Endodermal cell (in vitro differentiated cells): Measurements from ENCODE around the gene TTC23. TPM values are rescaled to one million over a fixed set of nuclear protein-coding genes. Genes with fewer than 3 reads are reported as not detected.

Experiments
- DNase-seq: peaks from one replicate; pipeline ENCODE4 v3.0.0-alpha.2; 2017
- H3K27ac ChIP-seq: 2 replicates; pipeline ENCODE4 v1.5.1; 2013; ENCODE audit warnings: mild to moderate bottlenecking, low read depth, low read length, moderate library complexity
- H3K27me3 ChIP-seq: 2 replicates; pipeline ENCODE4 v1.6.1; 2013; ENCODE audit warnings: mild to moderate bottlenecking, low read length, moderate library complexity; ENCODE audit not compliant: insufficient read depth, control insufficient read depth, poor library complexity, severe bottlenecking
- H3K36me3 ChIP-seq: 2 replicates; pipeline ENCODE4 v1.7.0; 2013; ENCODE audit warnings: mild to moderate bottlenecking, low read length, moderate library complexity; ENCODE audit not compliant: control insufficient read depth, insufficient read depth
- H3K4me1 ChIP-seq: one replicate; pipeline ENCODE4 v1.7.0; 2013; ENCODE audit warnings: low read length; ENCODE audit not compliant: control insufficient read depth, insufficient read depth
- H3K4me3 ChIP-seq: 2 replicates; pipeline ENCODE4 v1.5.1; 2013; ENCODE audit warnings: mild to moderate bottlenecking, low read length, moderate library complexity
- H3K9ac ChIP-seq: 2 replicates; pipeline ENCODE4 v1.6.1; 2013; ENCODE audit warnings: mild to moderate bottlenecking, low read length, moderate library complexity; ENCODE audit not compliant: poor library complexity, severe bottlenecking; ENCODE audit errors: extremely low read depth
- H3K9me3 ChIP-seq: 2 replicates; pipeline ENCODE4 v1.6.1; 2013; ENCODE audit warnings: mild to moderate bottlenecking, low read length, moderate library complexity; ENCODE audit not compliant: control insufficient read depth
- H3K27ac Mint-ChIP-seq: 2 replicates; pipeline ENCODE4 v1.8.0; 2020; ENCODE audit warnings: mixed read lengths
- H3K27me3 Mint-ChIP-seq: 2 replicates; pipeline ENCODE4 v1.8.0; 2021; ENCODE audit warnings: mild to moderate bottlenecking, mixed read lengths; ENCODE audit not compliant: insufficient read depth
- H3K36me3 Mint-ChIP-seq: 2 replicates; pipeline ENCODE4 v1.8.0; 2020; ENCODE audit warnings: low read depth, mixed read lengths
- H3K4me1 Mint-ChIP-seq: 2 replicates; pipeline ENCODE4 v1.8.0; 2020; ENCODE audit warnings: mixed read lengths
- H3K4me3 Mint-ChIP-seq: 2 replicates; pipeline ENCODE4 v1.8.0; 2020; ENCODE audit warnings: mild to moderate bottlenecking, moderate library complexity, mixed read lengths
- H3K9me3 Mint-ChIP-seq: 2 replicates; pipeline ENCODE4 v1.8.0; 2020; ENCODE audit warnings: mild to moderate bottlenecking, mixed read lengths
- WGBS, 2 experiments: methylation state at CpG; one replicate each; pipeline versions ENCODE4 v1.1.5 to v1.1.7; 2013; ENCODE audit warnings: missing lambda C conversion rate in 2 of 2, mixed read lengths in 1 of 2; ENCODE audit not compliant: insufficient coverage in 1 of 2, insufficient read length in 1 of 2; 5-methylcytosine and 5-hydroxymethylcytosine counted together
- total RNA-seq, 2 donors: library from RNA; stranded (reverse); fragmentation: NEBNext Ultra II Directional in 1 of 2; extraction: Animal tissue kit (Norgen Biotek cat#: 25700) in 1 of 2; gene quantifications; 2 replicates in 1 of 2; 3 replicates in 1 of 2; pipeline ENCODE4 v1.2.1, GENCODE V29; 2021
- TF ChIP-seq, protein P1 (sequence below): fragments of 200-600 bp; sonication (generic); conservative IDR thresholded peaks from 2 replicates; pipeline ENCODE4 v1.5.0; 2021; ENCODE audit warnings: antibody characterized with exemption, mild to moderate bottlenecking

Gene TTC23
- total RNA-seq, 2 donors from 2014 or later: 20.7 to 26.3 TPM

DNA sequence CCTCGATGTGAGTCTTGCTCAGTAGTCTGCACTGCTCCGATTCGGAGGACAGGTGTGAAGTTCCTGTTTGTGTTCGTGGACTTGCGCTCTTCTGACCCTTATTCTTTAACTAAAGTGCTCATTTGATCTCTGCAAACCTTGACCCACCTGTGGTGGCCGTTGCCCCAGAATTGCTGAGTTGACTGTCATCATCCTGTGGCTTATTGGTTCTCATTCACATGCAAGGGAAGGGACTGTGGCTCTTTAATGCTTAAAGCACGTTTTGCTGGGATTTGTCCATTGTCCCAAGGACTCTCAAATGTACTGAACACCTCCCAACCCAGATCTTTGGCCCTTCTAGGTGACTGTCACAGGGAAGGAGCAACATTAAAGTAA is 131.1 kb downstream of the TTC23 start:
- H3K36me3 Mint-ChIP-seq: peaks cover 60% of the 10 kb centered on the region
- Histone ChIP-seq H3K36me3 (peaks cover 6% of the 10 kb centered on the region), H3K9me3 (no peaks in the 10 kb centered on the region), H3K27ac (no peak overlapping the region), H3K4me3 (no peak overlapping the region), H3K4me1 (no peaks in the 10 kb centered on the region), H3K27me3 (no peaks in the 10 kb centered on the region), H3K9ac (no peak overlapping the region)
- WGBS, 2 experiments: 91 to 98% methylated on average over 6 to 7 of the region's 7 CpGs
- no peaks in the 10 kb centered on the region for H3K27me3 Mint-ChIP-seq
- peaks cover 4% of the 10 kb centered on the region for H3K4me1 Mint-ChIP-seq
- no peak overlapping the region for H3K4me3 Mint-ChIP-seq
- DNase-seq: no peak
- no peak overlapping the region for H3K27ac Mint-ChIP-seq
- no peaks in the 10 kb centered on the region for H3K9me3 Mint-ChIP-seq
- TF ChIP-seq, protein P1, sequence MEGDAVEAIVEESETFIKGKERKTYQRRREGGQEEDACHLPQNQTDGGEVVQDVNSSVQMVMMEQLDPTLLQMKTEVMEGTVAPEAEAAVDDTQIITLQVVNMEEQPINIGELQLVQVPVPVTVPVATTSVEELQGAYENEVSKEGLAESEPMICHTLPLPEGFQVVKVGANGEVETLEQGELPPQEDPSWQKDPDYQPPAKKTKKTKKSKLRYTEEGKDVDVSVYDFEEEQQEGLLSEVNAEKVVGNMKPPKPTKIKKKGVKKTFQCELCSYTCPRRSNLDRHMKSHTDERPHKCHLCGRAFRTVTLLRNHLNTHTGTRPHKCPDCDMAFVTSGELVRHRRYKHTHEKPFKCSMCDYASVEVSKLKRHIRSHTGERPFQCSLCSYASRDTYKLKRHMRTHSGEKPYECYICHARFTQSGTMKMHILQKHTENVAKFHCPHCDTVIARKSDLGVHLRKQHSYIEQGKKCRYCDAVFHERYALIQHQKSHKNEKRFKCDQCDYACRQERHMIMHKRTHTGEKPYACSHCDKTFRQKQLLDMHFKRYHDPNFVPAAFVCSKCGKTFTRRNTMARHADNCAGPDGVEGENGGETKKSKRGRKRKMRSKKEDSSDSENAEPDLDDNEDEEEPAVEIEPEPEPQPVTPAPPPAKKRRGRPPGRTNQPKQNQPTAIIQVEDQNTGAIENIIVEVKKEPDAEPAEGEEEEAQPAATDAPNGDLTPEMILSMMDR: no peak

DNA sequence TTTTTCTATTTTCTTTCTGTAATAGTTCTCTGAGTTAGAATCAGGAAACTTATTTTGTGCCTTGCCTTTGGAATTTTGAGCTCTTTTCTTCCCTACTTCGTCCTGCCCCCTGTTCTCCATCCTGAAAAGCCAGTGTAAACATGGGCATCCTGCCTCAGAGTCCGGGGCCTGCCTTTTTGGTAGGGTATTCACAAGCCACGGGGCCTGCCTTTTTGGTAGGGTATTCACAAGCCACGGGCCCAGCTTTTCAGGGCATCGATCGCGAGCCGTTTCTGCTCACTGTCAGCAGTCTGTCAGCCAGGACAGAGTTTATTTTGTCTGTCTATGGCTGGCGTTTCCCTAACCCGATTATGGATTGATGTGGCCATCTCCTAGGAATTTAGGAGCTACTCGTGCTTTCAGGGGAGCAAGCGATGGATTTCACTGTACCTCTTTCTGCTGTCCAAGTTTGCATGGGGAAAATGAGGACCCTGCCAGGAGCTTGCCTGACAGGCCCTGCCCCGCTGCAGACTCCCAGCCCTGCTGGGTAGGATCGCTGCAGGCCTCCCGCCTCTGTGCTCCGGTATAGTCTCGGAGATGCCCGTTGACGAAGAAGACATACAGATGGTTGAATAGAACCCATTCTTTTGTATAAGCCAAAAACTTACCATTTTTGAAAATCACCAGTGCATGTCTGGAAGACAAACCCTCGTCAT is 131.7 kb downstream of the TTC23 start:
- no peaks in the 10 kb centered on the region for H3K27me3 Mint-ChIP-seq
- Histone ChIP-seq H3K4me1 (no peaks in the 10 kb centered on the region), H3K4me3 (no peak overlapping the region), H3K9ac (no peak overlapping the region), H3K9me3 (no peaks in the 10 kb centered on the region), H3K27me3 (no peaks in the 10 kb centered on the region), H3K36me3 (peaks cover 6% of the 10 kb centered on the region), H3K27ac (no peak overlapping the region)
- TF ChIP-seq, protein P1: no peak
- no peak overlapping the region for H3K27ac Mint-ChIP-seq
- H3K4me1 Mint-ChIP-seq: no peaks in the 10 kb centered on the region
- no peak for DNase-seq
- no peaks in the 10 kb centered on the region for H3K9me3 Mint-ChIP-seq
- peaks cover 60% of the 10 kb centered on the region for H3K36me3 Mint-ChIP-seq
- WGBS, 2 experiments: 94 to 100% methylated on average over 14 to 20 of the region's 20 CpGs
- H3K4me3 Mint-ChIP-seq: no peak overlapping the region

DNA sequence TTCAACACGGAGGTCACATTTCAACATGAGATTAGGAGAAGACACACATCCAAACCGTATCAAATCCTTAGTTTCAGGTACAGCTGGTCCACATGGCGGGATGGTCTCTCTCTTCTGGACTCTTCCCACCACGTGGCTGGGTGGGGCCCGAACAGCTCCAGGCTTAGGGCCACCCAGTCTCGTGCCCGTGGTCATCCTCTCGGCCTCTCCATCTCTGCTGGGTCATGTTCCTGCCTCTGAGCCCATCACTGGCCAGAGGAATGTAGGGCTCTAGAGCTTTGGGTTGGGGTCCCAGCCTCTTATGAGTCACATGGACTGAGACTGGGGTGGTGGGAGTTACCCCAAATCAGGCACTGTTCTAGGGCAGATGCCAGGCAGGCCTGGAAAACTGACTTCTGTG is 132.3 kb downstream of the TTC23 start:
- Mint-ChIP-seq H3K27ac (no peak overlapping the region), H3K4me3 (no peak overlapping the region), H3K36me3 (peaks cover 60% of the 10 kb centered on the region), H3K27me3 (no peaks in the 10 kb centered on the region), H3K4me1 (no peaks in the 10 kb centered on the region), H3K9me3 (no peaks in the 10 kb centered on the region)
- Histone ChIP-seq H3K4me3 (no peak overlapping the region), H3K36me3 (peaks cover 6% of the 10 kb centered on the region), H3K27ac (no peak overlapping the region), H3K27me3 (no peaks in the 10 kb centered on the region), H3K4me1 (no peaks in the 10 kb centered on the region), H3K9ac (no peak overlapping the region), H3K9me3 (no peaks in the 10 kb centered on the region)
- DNase-seq: no peak
- TF ChIP-seq, protein P1: no peak
- WGBS, 2 experiments: 91 to 95% methylated on average over 8 of the region's 8 CpGs
